Gastroesophageal sphincter (tissue), 4 donors: Measurements from ENCODE around the gene PDPR. TPM values are rescaled to one million over a fixed set of nuclear protein-coding genes. Genes with fewer than 3 reads are reported as not detected.
"Not testable (repeated sequence)": the region's sequence is repeated elsewhere in the genome, so short reads cannot be mapped to it uniquely, and the experiment has no call there.

ENCODE experiments used
- ATAC-seq: fragments of 150-250 bp; one replicate; pipeline ENCODE4 v1.9.1; 2016; ENCODE audit warnings: mild to moderate bottlenecking, moderate library complexity
- H3K27ac ChIP-seq, 4 donors: fragments of 200-600 bp; sonication (generic) in 3 of 4; 1 replicate in 3 of 4; 2 replicates in 1 of 4; pipeline ENCODE4 v1.5.1; 2016 to 2019
- H3K27me3 ChIP-seq: fragments of 200-600 bp; sonication (generic); one replicate; pipeline ENCODE4 v1.5.1; 2019
- H3K36me3 ChIP-seq, 2 donors: fragments of 200-600 bp; sonication (generic); one replicate each; pipeline ENCODE4 v1.5.1; 2019; ENCODE audit warnings: control low read depth in 1 of 2
- H3K4me1 ChIP-seq, 3 donors: fragments of 200-600 bp; sonication (generic); 1 replicate in 2 of 3; 2 replicates in 1 of 3; pipeline ENCODE4 v1.5.1; 2016 to 2019; ENCODE audit warnings: control low read depth in 2 of 3
- H3K4me3 ChIP-seq, 2 donors: fragments of 200-600 bp; sonication (generic); one replicate each; pipeline ENCODE4 v1.5.1; 2019; ENCODE audit warnings: mild to moderate bottlenecking in 1 of 2, moderate library complexity in 1 of 2
- H3K9me3 ChIP-seq, 3 donors: fragments of 200-600 bp; sonication (generic); one replicate each; pipeline ENCODE4 v1.5.1; 2017 to 2019; ENCODE audit warnings: control low read depth in 2 of 3
- CTCF ChIP-seq, 4 experiments: fragments of 200-600 bp in 2 of 4; fragments of 450-650 bp in 2 of 4; sonication (generic) in 1 of 4; IDR thresholded peaks; one replicate each; pipeline ENCODE4 v1.5.1; 2017 to 2019; ENCODE audit warnings: antibody characterized with exemption in 4 of 4, mild to moderate bottlenecking in 2 of 4, moderate library complexity in 2 of 4
- EP300 ChIP-seq: sonication (generic); formaldehyde crosslinking; IDR thresholded peaks from one replicate; pipeline ENCODE4 v1.6.1; 2017; ENCODE audit warnings: antibody characterized with exemption, mild to moderate bottlenecking
- POLR2A ChIP-seq, 2 donors: fragments of 450-650 bp; IDR thresholded peaks; one replicate each; pipeline ENCODE4 v1.6.1; 2017; ENCODE audit warnings: antibody characterized with exemption in 2 of 2, mild to moderate bottlenecking in 2 of 2, moderate library complexity in 1 of 2
- POLR2AphosphoS5 ChIP-seq: sonication (generic); formaldehyde crosslinking; IDR thresholded peaks from one replicate; pipeline ENCODE4 v1.6.1; 2017; ENCODE audit warnings: antibody characterized with exemption
- WGBS, 2 donors: methylation state at CpG; one replicate each; pipeline ENCODE4 v1.1.5; 2018; ENCODE audit warnings: low coverage in 1 of 2; 5-methylcytosine and 5-hydroxymethylcytosine counted together
- total RNA-seq, 4 donors: library from RNA; depleted of rRNA; stranded (reverse); fragments of >200 nt; gene quantifications; one replicate each; pipeline ENCODE4 v1.1.0, GENCODE V29; 2016

Gene PDPR
- total RNA-seq, 4 donors from 2014 or later, result 24.0 to 38.3 (median 29.8) TPM

- ATAC-seq, result no peak
- 87 to 90% methylated on average over 8 to 13 of the region's 13 CpGs for WGBS, 2 donors
- H3K4me3 ChIP-seq, result no peak overlapping the region
- H3K27ac ChIP-seq, result no peak overlapping the region
- TF ChIP-seq POLR2A (IDR thresholded peaks at IDR 0.05) (no peak), POLR2AphosphoS5 (no peak), EP300 (no peak), CTCF (IDR thresholded peaks at IDR 0.05) (no peak)
- H3K4me1 ChIP-seq, result no peaks in the 10 kb centered on the region
- peaks cover 0 to 100% of the 10 kb centered on the region in 2 donors for H3K36me3 ChIP-seq
- H3K9me3 ChIP-seq, result no peaks in the 10 kb centered on the region
- no peaks in the 10 kb centered on the region for H3K27me3 ChIP-seq
These were observed 38.6 kb downstream of the PDPR start for GRCh38 chr16:70152578-70153302.

DNA sequence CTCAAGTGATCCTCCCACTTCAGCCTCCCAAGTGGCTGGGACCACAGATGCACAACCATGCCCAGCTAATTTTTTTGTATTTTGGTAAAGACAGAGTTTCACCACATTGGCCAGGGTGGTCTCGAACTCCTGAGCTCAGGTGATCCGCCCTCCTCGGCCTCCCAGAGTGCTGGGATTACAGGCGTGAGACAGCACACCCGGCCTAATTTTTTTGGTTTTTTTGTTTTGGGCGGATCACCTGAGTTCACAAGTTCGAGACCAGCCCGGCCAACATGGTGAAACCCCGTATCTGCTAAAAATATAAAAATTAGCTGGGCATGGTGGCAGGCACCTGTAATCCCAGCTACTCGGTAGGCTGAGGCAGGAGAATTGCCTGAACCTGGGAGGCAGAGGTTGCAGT, 40.6 kb downstream of the PDPR start:
- peaks cover 0 to 100% of the 10 kb centered on the region in 2 donors for H3K36me3 ChIP-seq
- 83 to 92% methylated on average over 9 to 10 of the region's 10 CpGs for WGBS, 2 donors

GRCh38 chr16:70156207-70156978, 42.3 kb downstream of the PDPR start:
- TF ChIP-seq EP300, result no peak
- no peak for TF ChIP-seq POLR2A (IDR thresholded peaks at IDR 0.05)
- TF ChIP-seq POLR2AphosphoS5, result no peak
- no peak for TF ChIP-seq CTCF (IDR thresholded peaks at IDR 0.05)
- Histone ChIP-seq H3K36me3 (peaks cover 0 to 100% of the 10 kb centered on the region in 2 donors), H3K27me3 (no peaks in the 10 kb centered on the region), H3K4me3 (no peak overlapping the region), H3K27ac (no peak overlapping the region), H3K4me1 (no peaks in the 10 kb centered on the region), H3K9me3 (no peaks in the 10 kb centered on the region)
- 89 to 90% methylated on average over 7 to 27 of the region's 29 CpGs for WGBS, 2 donors
- ATAC-seq, result no peak

More for the DNA sequence above, 40.6 kb downstream of the PDPR start:
- H3K27ac ChIP-seq, ATAC-seq, H3K4me1 ChIP-seq, H3K4me3 ChIP-seq, H3K27me3 ChIP-seq, H3K9me3 ChIP-seq: not testable (repeated sequence)

GRCh38 chr16:70157105-70157476, 43.0 kb downstream of the PDPR start:
- no peak for ATAC-seq
- H3K27ac ChIP-seq, result no peak overlapping the region
- TF ChIP-seq EP300 (no peak), POLR2AphosphoS5 (no peak), CTCF (IDR thresholded peaks at IDR 0.05) (no peak), POLR2A (IDR thresholded peaks at IDR 0.05) (no peak)
- 63 to 83% methylated on average over 4 to 5 of the region's 11 CpGs for WGBS, 2 donors
- H3K9me3 ChIP-seq, result no peaks in the 10 kb centered on the region
- H3K36me3 ChIP-seq, result peaks cover 0 to 100% of the 10 kb centered on the region in 2 donors
- H3K4me1 ChIP-seq, result no peaks in the 10 kb centered on the region
- H3K27me3 ChIP-seq, result no peaks in the 10 kb centered on the region
- no peak overlapping the region for H3K4me3 ChIP-seq

GRCh38 chr16:70157477-70158260, 43.5 kb downstream of the PDPR start:
- no peak for ATAC-seq
- Histone ChIP-seq H3K4me3 (no peak overlapping the region), H3K27ac (no peak overlapping the region), H3K27me3 (no peaks in the 10 kb centered on the region), H3K9me3 (no peaks in the 10 kb centered on the region), H3K36me3 (peaks cover 0 to 100% of the 10 kb centered on the region in 2 donors), H3K4me1 (no peaks in the 10 kb centered on the region)
- no peak for TF ChIP-seq POLR2A (IDR thresholded peaks at IDR 0.05)
- no peak for TF ChIP-seq EP300
- no peak for TF ChIP-seq POLR2AphosphoS5
- TF ChIP-seq CTCF (IDR thresholded peaks at IDR 0.05), result no peak
- 69 to 82% methylated on average over 5 to 7 of the region's 8 CpGs for WGBS, 2 donors
